ENCODE results near the gene RIC1.
"Not testable (repeated sequence)": the region's sequence is repeated elsewhere in the genome, so short reads cannot be mapped to it uniquely, and the experiment has no call there.

Gene RIC1

DNA sequence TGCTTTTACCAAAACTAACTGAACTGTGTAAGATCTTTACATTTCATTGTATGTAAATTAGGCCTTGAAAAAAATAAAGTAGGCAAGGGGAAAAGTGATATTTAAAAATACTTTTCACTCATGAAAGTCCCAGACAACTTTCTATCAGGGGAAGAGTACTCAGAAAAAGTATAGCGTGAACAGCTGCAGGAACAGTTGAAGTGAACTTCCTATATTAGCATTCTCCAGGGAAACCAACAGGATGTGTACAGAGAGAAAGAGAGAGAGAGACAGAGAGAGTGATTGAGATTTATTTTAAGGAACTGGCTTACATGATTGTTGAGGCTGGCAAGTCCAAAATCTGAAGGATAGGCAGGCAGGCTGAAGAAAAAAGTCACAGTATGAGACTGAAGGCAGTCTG lies 162.0 kb downstream of the RIC1 start:
- TF ChIP-seq, protein P1, sequence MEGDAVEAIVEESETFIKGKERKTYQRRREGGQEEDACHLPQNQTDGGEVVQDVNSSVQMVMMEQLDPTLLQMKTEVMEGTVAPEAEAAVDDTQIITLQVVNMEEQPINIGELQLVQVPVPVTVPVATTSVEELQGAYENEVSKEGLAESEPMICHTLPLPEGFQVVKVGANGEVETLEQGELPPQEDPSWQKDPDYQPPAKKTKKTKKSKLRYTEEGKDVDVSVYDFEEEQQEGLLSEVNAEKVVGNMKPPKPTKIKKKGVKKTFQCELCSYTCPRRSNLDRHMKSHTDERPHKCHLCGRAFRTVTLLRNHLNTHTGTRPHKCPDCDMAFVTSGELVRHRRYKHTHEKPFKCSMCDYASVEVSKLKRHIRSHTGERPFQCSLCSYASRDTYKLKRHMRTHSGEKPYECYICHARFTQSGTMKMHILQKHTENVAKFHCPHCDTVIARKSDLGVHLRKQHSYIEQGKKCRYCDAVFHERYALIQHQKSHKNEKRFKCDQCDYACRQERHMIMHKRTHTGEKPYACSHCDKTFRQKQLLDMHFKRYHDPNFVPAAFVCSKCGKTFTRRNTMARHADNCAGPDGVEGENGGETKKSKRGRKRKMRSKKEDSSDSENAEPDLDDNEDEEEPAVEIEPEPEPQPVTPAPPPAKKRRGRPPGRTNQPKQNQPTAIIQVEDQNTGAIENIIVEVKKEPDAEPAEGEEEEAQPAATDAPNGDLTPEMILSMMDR (IDR thresholded peaks at IDR 0.05; ENCODE audit: control insufficient read depth, insufficient read depth, low read depth, low read length, missing control alignments) = no peak
- no peak for DNase-seq (ENCODE audit: low read depth)

DNA sequence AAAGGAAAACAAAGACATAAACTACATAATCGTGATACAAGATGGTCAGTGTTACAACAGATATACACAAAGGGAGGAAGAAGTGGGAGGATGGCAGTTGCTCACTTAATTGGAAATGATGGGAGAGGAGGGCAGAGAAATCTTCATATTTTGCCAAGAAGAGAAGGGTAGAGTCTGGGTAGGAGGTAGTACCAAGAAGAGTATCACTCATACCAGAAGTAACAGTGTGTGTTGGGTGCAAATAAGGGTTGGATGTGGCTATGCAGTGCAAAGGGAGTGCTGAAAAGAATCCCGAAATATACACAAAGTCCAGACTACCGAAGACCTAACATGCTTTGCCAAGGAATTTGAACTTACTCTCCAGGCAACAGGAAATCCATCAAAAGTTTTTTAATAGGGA lies 163.0 kb downstream of the RIC1 start:
- TF ChIP-seq, protein P1 (IDR thresholded peaks at IDR 0.05; ENCODE audit: control insufficient read depth, insufficient read depth, low read depth, low read length, missing control alignments) = no peak
- no peak overlapping the region for H3K4me3 ChIP-seq (ENCODE audit: control insufficient read depth, low read depth, low read length)
- no peak for DNase-seq (ENCODE audit: low read depth)

More for the DNA sequence above, 162.0 kb downstream of the RIC1 start:
- H3K4me3 ChIP-seq (ENCODE audit: control insufficient read depth, low read depth, low read length) = no peak overlapping the region

DNA sequence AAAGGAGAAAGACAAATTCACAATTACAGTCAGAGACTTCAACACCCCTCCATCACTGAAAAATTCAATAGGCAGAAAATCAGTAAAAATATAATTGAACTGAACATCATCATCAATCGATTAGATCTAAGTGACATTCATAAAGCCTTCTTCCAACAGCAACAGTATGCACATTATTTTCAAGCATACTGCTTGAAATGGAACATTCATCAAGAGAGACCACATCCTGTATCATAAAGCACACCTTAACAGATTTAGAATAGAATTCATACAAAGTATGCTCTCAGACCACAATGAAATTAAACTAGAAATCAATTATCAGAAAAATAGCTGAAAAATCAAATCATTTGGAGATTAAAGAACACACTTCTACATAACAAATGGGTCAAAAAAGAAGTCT lies 164.9 kb downstream of the RIC1 start:
- DNase-seq (ENCODE audit: low read depth) = no peak
- no peak overlapping the region for H3K4me3 ChIP-seq (ENCODE audit: control insufficient read depth, low read depth, low read length)
- TF ChIP-seq, protein P1 (IDR thresholded peaks at IDR 0.05; ENCODE audit: control insufficient read depth, insufficient read depth, low read depth, low read length, missing control alignments) = no peak

DNA sequence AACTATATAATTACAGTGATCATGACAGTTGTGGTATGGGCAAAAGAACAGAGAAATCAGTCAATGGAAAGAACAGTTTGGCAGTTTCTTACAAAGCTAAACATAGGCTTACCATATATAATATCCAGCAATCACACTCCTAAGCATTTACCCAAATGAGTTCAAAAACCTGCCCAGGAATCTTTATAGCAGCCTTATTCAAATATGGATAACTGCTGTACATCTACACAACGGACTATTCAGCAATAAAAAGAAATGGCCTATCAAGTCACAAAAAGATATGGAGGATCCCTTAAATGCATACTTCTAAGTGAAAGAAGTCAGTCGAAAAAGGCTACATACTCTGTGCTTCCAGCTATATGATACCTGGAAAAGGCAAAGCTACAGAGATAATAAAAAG lies 167.4 kb downstream of the RIC1 start:
- TF ChIP-seq, protein P1 (IDR thresholded peaks at IDR 0.05; ENCODE audit: control insufficient read depth, insufficient read depth, low read depth, low read length, missing control alignments) = no peak
- DNase-seq (ENCODE audit: low read depth) = no peak
- H3K4me3 ChIP-seq (ENCODE audit: control insufficient read depth, low read depth, low read length) = no peak overlapping the region

DNA sequence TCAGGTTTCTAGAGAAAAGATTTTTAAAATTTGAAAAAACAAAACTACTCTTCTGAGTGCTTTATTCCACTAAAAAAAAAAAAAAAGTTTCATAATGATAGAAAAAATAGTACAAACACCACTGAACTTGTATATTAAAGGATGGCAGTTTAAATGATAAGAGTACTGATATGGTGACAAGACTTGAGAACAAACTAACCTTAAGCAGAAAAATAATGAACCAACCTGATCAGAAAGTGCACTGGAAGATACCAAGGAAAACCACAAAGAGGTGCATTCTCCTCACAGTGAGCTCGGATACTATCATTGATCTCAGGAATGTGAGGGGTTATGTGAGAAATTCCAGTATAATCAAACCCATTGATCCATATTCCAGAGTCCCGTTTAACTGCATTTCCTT lies 169.7 kb downstream of the RIC1 start:
- TF ChIP-seq, protein P1 (IDR thresholded peaks at IDR 0.05; ENCODE audit: control insufficient read depth, insufficient read depth, low read depth, low read length, missing control alignments) = no peak
- no peak for DNase-seq (ENCODE audit: low read depth)
- H3K4me3 ChIP-seq (ENCODE audit: control insufficient read depth, low read depth, low read length) = no peak overlapping the region

DNA sequence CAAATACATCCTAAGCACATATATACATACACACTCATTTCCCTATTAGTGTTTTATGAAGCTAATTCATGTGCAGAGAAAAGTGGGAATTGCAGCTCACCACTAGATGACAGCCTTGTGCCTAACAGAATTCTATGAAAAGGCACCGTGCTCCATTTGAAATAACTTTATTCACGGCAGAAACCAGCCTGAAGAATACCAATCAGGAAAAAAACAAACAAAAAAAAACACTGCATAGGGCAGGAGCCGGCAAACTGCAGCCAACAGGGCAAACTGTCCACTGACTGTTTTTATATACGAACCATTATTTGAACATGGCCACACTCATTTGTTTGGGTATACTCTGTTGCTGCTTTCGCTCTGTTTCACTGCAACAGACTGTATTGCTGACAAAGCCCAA lies 170.4 kb downstream of the RIC1 start:
- TF ChIP-seq, protein P1 (IDR thresholded peaks at IDR 0.05; ENCODE audit: control insufficient read depth, insufficient read depth, low read depth, low read length, missing control alignments) = peak; percentile 89
- no peak overlapping the region for H3K4me3 ChIP-seq (ENCODE audit: control insufficient read depth, low read depth, low read length)
- peak; percentile 21 for DNase-seq (ENCODE audit: low read depth)

DNA sequence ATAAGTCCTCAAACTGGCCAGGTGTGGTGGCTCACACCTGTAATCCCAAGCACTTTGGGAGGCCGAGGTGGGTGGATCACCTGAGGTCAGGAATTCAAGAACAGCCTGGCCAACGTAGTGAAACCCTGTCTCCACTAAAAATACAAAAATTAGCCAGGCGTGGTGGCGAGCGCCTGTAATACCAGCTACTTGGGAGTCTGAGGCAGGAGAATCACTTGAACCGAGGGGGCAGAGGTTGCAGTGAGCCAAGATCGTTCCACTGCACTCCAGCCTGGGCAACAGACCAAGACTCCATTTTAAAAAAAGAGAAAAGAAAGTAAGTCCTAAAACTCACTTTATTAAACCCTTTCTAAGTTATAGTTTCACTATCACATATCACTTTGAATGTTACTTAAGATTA lies 171.5 kb downstream of the RIC1 start:
- not testable (repeated sequence) for DNase-seq (ENCODE audit: low read depth); H3K4me3 ChIP-seq (ENCODE audit: control insufficient read depth, low read depth, low read length)

Measured in AG09309 (cell line).